HepG2 (cell line): ENCODE data around the gene SRF. TPM values are rescaled to one million over a fixed set of nuclear protein-coding genes. Genes with fewer than 3 reads are reported as not detected.

Experiments
- ATAC-seq: fragments of 200-7000 bp; cut with Tn5 transposase; 3 replicates; pipeline ENCODE4 v1.9.1; 2020; ENCODE audit warnings: mild to moderate bottlenecking, moderate library complexity
- BruUV-seq: library from RNA; stranded (reverse); fragments of 400-500 nt; replicated peaks from 2 replicates; lab custom pipeline; 2021; lab: Mats Ljungman, UMichigan
- CTCF ChIA-PET: fragments of 300-600 bp; formaldehyde crosslinking; extraction: SDS; loops from one replicate; lab custom pipeline; 2021; ENCODE audit warnings: low total read pairs, inconsistent platforms, low intra/inter-chr PET ratio; lab: Yijun Ruan, JAX
- POLR2A ChIA-PET: fragments of 350-600 bp; sonication (Branson Sonifier 250); formaldehyde crosslinking; loops from one replicate; lab custom pipeline; 2020; ENCODE audit warnings: antibody characterized with exemption, inconsistent platforms; lab: Yijun Ruan, JAX
- DNase-seq: peaks from one replicate; pipeline ENCODE4 v3.0.0-alpha.2; 2015; ENCODE audit warnings: low spot score
- FAIRE-seq: peaks from 3 replicates; lab custom pipeline; 2011; peaks lifted over from hg19 to GRCh38; lab: Jason Lieb, UNC
- H2AFZ ChIP-seq: one replicate; pipeline ENCODE4 v1.6.1; 2011; ENCODE audit warnings: low read length, inconsistent platforms
- H3K27ac ChIP-seq: fragments of 300-600 bp; 3 replicates; pipeline ENCODE4 v1.8.0; 2011; ENCODE audit warnings: mixed run types, mild to moderate bottlenecking, mixed read lengths, low read length, inconsistent platforms; ENCODE audit not compliant: insufficient read depth; ENCODE audit errors: extremely low read length
- H3K27me3 ChIP-seq, 2 experiments: fragments of 200-600 bp in 1 of 2; 2 replicates in 1 of 2; 3 replicates in 1 of 2; pipeline versions ENCODE4 v1.6.0 to v1.8.0; 2011; ENCODE audit warnings: low read length in 2 of 2, mild to moderate bottlenecking in 2 of 2, moderate library complexity in 2 of 2, inconsistent platforms in 1 of 2; ENCODE audit not compliant: insufficient read depth in 2 of 2, control insufficient read depth in 1 of 2
- H3K36me3 ChIP-seq, 2 experiments: fragments of 200-600 bp in 1 of 2; replicated peaks in 1 of 2; 2 replicates in 1 of 2; 3 replicates in 1 of 2; pipeline versions ENCODE4 v1.5.1 to v1.8.0; 2011; ENCODE audit warnings: low read length in 2 of 2, inconsistent platforms in 1 of 2; ENCODE audit not compliant: insufficient read depth in 2 of 2, control insufficient read depth in 1 of 2
- H3K4me1 ChIP-seq: 2 replicates; pipeline ENCODE4 v1.5.1; 2012; ENCODE audit warnings: low read length, inconsistent platforms; ENCODE audit not compliant: insufficient read depth
- H3K4me2 ChIP-seq: 2 replicates; pipeline ENCODE4 v1.6.0; 2011; ENCODE audit warnings: low read depth, low read length, inconsistent platforms
- H3K4me3 ChIP-seq, 3 experiments: fragments of 200-600 bp in 1 of 3; sonication (generic), shearing (Covaris generic) in 1 of 3; replicated peaks in 1 of 3; 2 replicates each; pipeline ENCODE4 v1.5.1; 2011 to 2016; ENCODE audit warnings: low read length in 3 of 3, inconsistent platforms in 2 of 3, low read depth in 2 of 3, mild to moderate bottlenecking in 2 of 3, control low read depth in 1 of 3, mixed read lengths in 1 of 3; ENCODE audit not compliant: insufficient read depth in 1 of 3
- H3K79me2 ChIP-seq: one replicate; pipeline ENCODE4 v1.6.1; 2011; ENCODE audit warnings: low read length, inconsistent platforms; ENCODE audit not compliant: insufficient read depth
- H3K9ac ChIP-seq: 2 replicates; pipeline ENCODE4 v1.6.0; 2011; ENCODE audit warnings: mild to moderate bottlenecking, low read depth, low read length, inconsistent platforms; ENCODE audit not compliant: insufficient read depth
- H3K9me3 ChIP-seq: 2 replicates; pipeline ENCODE4 v1.5.1; 2012; ENCODE audit warnings: mild to moderate bottlenecking, low read length
- H4K20me1 ChIP-seq: 2 replicates; pipeline ENCODE4 v1.6.0; 2011; ENCODE audit warnings: inconsistent platforms, mild to moderate bottlenecking, low read length, moderate library complexity; ENCODE audit not compliant: insufficient read depth
- ARNT2 ChIP-seq: sonication (generic); formaldehyde crosslinking; IDR thresholded peaks from 2 replicates; pipeline ENCODE4 v1.8.0; 2022; ENCODE audit warnings: mild to moderate bottlenecking, low read depth, missing genetic modification reagents, moderate library complexity
- DNMT3B ChIP-seq: conservative IDR thresholded peaks from 2 replicates; pipeline ENCODE4 v1.6.1; 2016; ENCODE audit warnings: missing biosample characterization, control low read depth
- GTF2F1 ChIP-seq: fragments of 150-350 bp; IDR thresholded peaks from 2 replicates; pipeline ENCODE4 v1.6.1; 2014; ENCODE audit warnings: low read length
- HOXA3 ChIP-seq: sonication (generic); formaldehyde crosslinking; IDR thresholded peaks from 2 replicates; pipeline ENCODE4 v1.5.0; 2020; ENCODE audit warnings: missing genetic modification reagents
- KDM5A ChIP-seq: fragments of 200-600 bp; sonication (generic); IDR thresholded peaks from 2 replicates; pipeline ENCODE4 v1.7.0; 2018; ENCODE audit warnings: antibody characterized with exemption, mild to moderate bottlenecking, low read length, borderline replicate concordance
- KLF9 ChIP-seq: IDR thresholded peaks from 2 replicates; pipeline ENCODE4 v1.6.1; 2016; ENCODE audit warnings: low read depth
- NCOA2 ChIP-seq: sonication (generic); formaldehyde crosslinking; IDR thresholded peaks from 2 replicates; pipeline ENCODE4 v1.8.0; 2022; ENCODE audit warnings: inconsistent platforms
- RBM39 ChIP-seq: fragments of 200-400 bp; formaldehyde crosslinking; IDR thresholded peaks from one replicate; pipeline ENCODE4 v1.6.1; 2018; ENCODE audit warnings: antibody characterized with exemption, mild to moderate bottlenecking, low read depth, low read length; ENCODE audit not compliant: poor library complexity, severe bottlenecking
- YY1 ChIP-seq: IDR thresholded peaks from 2 replicates; pipeline ENCODE4 v1.6.1; 2011; ENCODE audit warnings: low read length, low read depth, moderate library complexity, mild to moderate bottlenecking; ENCODE audit not compliant: insufficient read depth, insufficient replicate concordance
- ZNF24 ChIP-seq: fragments of 450-650 bp; IDR thresholded peaks from 2 replicates; pipeline ENCODE4 v1.6.1; 2017; ENCODE audit warnings: antibody characterized with exemption, mild to moderate bottlenecking
- ZNF296 ChIP-seq: sonication (generic); formaldehyde crosslinking; conservative IDR thresholded peaks from 2 replicates; pipeline ENCODE4 v1.5.0; 2020; ENCODE audit warnings: mild to moderate bottlenecking, missing genetic modification reagents
- ZNF30 ChIP-seq: sonication (generic); formaldehyde crosslinking; IDR thresholded peaks from 2 replicates; pipeline ENCODE4 v1.5.0; 2020; ENCODE audit warnings: mild to moderate bottlenecking, missing genetic modification reagents
- ZNF558 ChIP-seq: sonication (generic); formaldehyde crosslinking; IDR thresholded peaks from 2 replicates; pipeline ENCODE4 v1.9.0; 2022; ENCODE audit warnings: mild to moderate bottlenecking, missing genetic modification reagents, borderline replicate concordance
- ZNF567 ChIP-seq: sonication (generic); formaldehyde crosslinking; IDR thresholded peaks from 2 replicates; pipeline ENCODE4 v1.8.1; 2023; ENCODE audit warnings: mild to moderate bottlenecking, missing genetic modification reagents, borderline replicate concordance
- WGBS: methylation state at CpG from one replicate; pipeline ENCODE4 v1.1.6; 2017; ENCODE audit warnings: low lambda C conversion rate; 5-methylcytosine and 5-hydroxymethylcytosine counted together
- in situ Hi-C: cut with HindIII; loops from 2 replicates; pipeline ENCODE4 v1.10.0; 2017; ENCODE audit warnings: low pct_unique_long_range_greater_than_20kb; ENCODE audit not compliant: extremely low pct_ligation_motif_present
- intact Hi-C: fragments of 100-400 bp; cut with micrococcal nuclease; formaldehyde crosslinking; loops from one replicate; pipeline ENCODE4 v1.10.0; 2022; ENCODE audit not compliant: unreplicated experiment
- polyA plus RNA-seq, 8 experiments: library from polyadenylated mRNA; depleted of rRNA in 3 of 8; stranded (reverse) in 7 of 8; unstranded in 1 of 8; fragments of >200 nt; fragmentation: Illumina TruSeq in 4 of 8; extraction: Trizol in 4 of 8; gene quantifications; 2 replicates each; pipeline versions ENCODE4 v1.2.1 to v1.2.3, GENCODE V29; 2011 to 2016; ENCODE audit warnings: low read depth in 4 of 8, missing spikeins in 1 of 8, mixed read lengths in 1 of 8; ENCODE audit not compliant: insufficient read depth in 1 of 8
- total RNA-seq, 5 experiments: library from RNA; depleted of rRNA; stranded (reverse); fragments of >200 nt; fragmentation: Illumina TruSeq; extraction: Trizol; gene quantifications; 2 replicates each; pipeline ENCODE4 v1.2.3, GENCODE V29; 2016; ENCODE audit warnings: low read depth in 1 of 5
- TF ChIP-seq, protein P1 (sequence below): sonication (generic); formaldehyde crosslinking; IDR thresholded peaks from 2 replicates; pipeline ENCODE4 v1.4.0; 2020; ENCODE audit warnings: missing genetic modification reagents
- TF ChIP-seq, protein P2 (sequence below): sonication (generic); formaldehyde crosslinking; IDR thresholded peaks from 2 replicates; pipeline ENCODE4 v1.4.0; 2020; ENCODE audit warnings: missing genetic modification reagents

SRF gene
- total and polyA plus RNA-seq, 2 of the 13 experiments (the other 11 are each of a cell fraction or from before 2014, with no cell fraction given): 25.5 to 44.1 TPM

DNA sequence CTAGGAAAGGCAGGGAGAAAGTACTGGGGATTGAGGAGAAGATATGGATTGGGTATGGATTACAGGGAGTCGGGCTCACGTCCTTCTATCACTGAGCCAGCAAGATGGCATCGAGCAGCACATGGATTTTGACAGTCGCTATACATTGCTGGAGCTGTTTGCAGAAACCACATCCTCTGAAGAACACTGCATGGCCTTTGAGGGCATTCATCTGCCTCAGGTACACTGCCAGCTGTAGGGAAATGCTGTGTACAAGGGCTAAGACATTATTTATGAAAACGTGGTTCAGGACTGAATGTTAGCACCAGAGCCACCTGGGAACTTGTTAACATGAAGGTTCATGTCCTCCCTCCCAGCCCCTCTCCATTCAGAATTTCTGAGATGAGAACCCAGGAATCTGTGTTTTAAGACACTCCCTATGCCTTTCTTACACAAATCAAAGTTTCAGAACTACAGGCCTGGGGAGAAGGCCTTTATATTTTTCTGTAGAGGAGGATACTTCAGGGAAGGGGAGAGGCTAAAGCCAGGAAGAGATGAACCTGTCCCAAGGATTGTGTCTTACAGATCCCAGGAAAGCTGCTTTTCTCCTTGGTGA, 14.4 kb downstream of the SRF start:
- ChIA-PET POLR2A (no interaction called here), CTCF (no interaction called here)
- FAIRE-seq (peak; percentile 18), DNase-seq (no peak), ATAC-seq (no peak)
- peaks cover 29% of the 10 kb centered on the region for H3K4me1 ChIP-seq
- H3K79me2 ChIP-seq: no peaks in the 10 kb centered on the region
- no peak overlapping the region for H3K9ac ChIP-seq
- no peak overlapping the region for H3K27ac ChIP-seq
- TF ChIP-seq ZNF296 (CRISPR knock-in tag): no peak
- TF ChIP-seq RBM39: no peak
- TF ChIP-seq DNMT3B (CRISPR knock-in tag): no peak
- TF ChIP-seq ZNF30 (CRISPR knock-in tag): no peak
- TF ChIP-seq KDM5A: no peak
- TF ChIP-seq, protein P1, sequence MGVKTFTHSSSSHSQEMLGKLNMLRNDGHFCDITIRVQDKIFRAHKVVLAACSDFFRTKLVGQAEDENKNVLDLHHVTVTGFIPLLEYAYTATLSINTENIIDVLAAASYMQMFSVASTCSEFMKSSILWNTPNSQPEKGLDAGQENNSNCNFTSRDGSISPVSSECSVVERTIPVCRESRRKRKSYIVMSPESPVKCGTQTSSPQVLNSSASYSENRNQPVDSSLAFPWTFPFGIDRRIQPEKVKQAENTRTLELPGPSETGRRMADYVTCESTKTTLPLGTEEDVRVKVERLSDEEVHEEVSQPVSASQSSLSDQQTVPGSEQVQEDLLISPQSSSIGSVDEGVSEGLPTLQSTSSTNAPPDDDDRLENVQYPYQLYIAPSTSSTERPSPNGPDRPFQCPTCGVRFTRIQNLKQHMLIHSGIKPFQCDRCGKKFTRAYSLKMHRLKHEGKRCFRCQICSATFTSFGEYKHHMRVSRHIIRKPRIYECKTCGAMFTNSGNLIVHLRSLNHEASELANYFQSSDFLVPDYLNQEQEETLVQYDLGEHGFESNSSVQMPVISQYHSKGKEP (CRISPR knock-in tag): no peak
- TF ChIP-seq ZNF567 (CRISPR knock-in tag): no peak
- no peak for TF ChIP-seq ARNT2 (CRISPR knock-in tag)
- TF ChIP-seq YY1: no peak
- no peak for TF ChIP-seq ZNF24
- no peak for TF ChIP-seq HOXA3 (CRISPR knock-in tag)
- TF ChIP-seq ZNF558: no peak
- TF ChIP-seq KLF9 (CRISPR knock-in tag): no peak
- TF ChIP-seq, protein P2, sequence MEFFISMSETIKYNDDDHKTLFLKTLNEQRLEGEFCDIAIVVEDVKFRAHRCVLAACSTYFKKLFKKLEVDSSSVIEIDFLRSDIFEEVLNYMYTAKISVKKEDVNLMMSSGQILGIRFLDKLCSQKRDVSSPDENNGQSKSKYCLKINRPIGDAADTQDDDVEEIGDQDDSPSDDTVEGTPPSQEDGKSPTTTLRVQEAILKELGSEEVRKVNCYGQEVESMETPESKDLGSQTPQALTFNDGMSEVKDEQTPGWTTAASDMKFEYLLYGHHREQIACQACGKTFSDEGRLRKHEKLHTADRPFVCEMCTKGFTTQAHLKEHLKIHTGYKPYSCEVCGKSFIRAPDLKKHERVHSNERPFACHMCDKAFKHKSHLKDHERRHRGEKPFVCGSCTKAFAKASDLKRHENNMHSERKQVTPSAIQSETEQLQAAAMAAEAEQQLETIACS: no peak
- no peak for TF ChIP-seq NCOA2 (CRISPR knock-in tag)
- no peak for TF ChIP-seq GTF2F1
- WGBS: 74% methylated on average over 5 of the region's 5 CpGs
- no peak overlapping the region for H2AFZ ChIP-seq
- in situ Hi-C loops (no loop called here), intact Hi-C loops (no loop called here)
- no peaks in the 10 kb centered on the region; a peak in 1 of 5 replicates for H3K27me3 ChIP-seq
- H3K4me2 ChIP-seq: no peak overlapping the region
- H3K4me3 ChIP-seq: no peak overlapping the region
- no peaks in the 10 kb centered on the region for H4K20me1 ChIP-seq
- peaks cover 6 to 7% of the 10 kb centered on the region in 2 experiments; a peak in 3 of 5 replicates for H3K36me3 ChIP-seq
- no TSS peak for BruUV-seq
- no peaks in the 10 kb centered on the region for H3K9me3 ChIP-seq
